Panc1 (cell line): Measurements from ENCODE around the gene METTL6.

Experiments
- CTCF ChIP-seq: fragments of 450-650 bp; IDR thresholded peaks from 2 replicates; pipeline ENCODE4 v1.5.1; 2017; ENCODE audit warnings: mild to moderate bottlenecking
- POLR2AphosphoS5 ChIP-seq: IDR thresholded peaks from 2 replicates; pipeline ENCODE4 v1.6.1; 2012; ENCODE audit warnings: mild to moderate bottlenecking, low read depth, low read length, moderate library complexity
- REST ChIP-seq, 2 experiments: IDR thresholded peaks; 2 replicates each; pipeline ENCODE4 v1.6.1; 2011 to 2012; ENCODE audit warnings: low read depth in 2 of 2, control low read depth in 1 of 2, low read length in 1 of 2, mild to moderate bottlenecking in 1 of 2, moderate library complexity in 1 of 2; ENCODE audit not compliant: insufficient read depth in 1 of 2
- SIN3A ChIP-seq: IDR thresholded peaks from 2 replicates; pipeline ENCODE4 v1.6.1; 2012; ENCODE audit warnings: low read depth, mild to moderate bottlenecking, low read length, moderate library complexity, borderline replicate concordance; ENCODE audit not compliant: insufficient read depth
- TCF7L2 ChIP-seq: IDR thresholded peaks from 2 replicates; pipeline ENCODE4 v1.6.1; 2011; ENCODE audit warnings: mild to moderate bottlenecking, low read depth, low read length, inconsistent platforms

- TF ChIP-seq REST (IDR thresholded peaks at IDR 0.05; ENCODE audit: insufficient read depth in 1 of 2, low read depth in 2 of 2, low read length in 1 of 2): no peak
- TF ChIP-seq POLR2AphosphoS5: no peak
- no peak for TF ChIP-seq CTCF
- no peak for TF ChIP-seq TCF7L2
- no peak for TF ChIP-seq SIN3A
Observed at GRCh38 chr3:15458212-15458780, 31.0 kb upstream of the METTL6 start.
